Smooth muscle cell (in vitro differentiated cells): ENCODE measurements around the gene FOXO6. TPM values are rescaled to one million over a fixed set of nuclear protein-coding genes. Genes with fewer than 3 reads are reported as not detected.
A peak's percentile ranks its signal among the peaks of the same experiment; 100 is the strongest.

Experiments used
- DNase-seq: peaks from one replicate; lab custom pipeline; 2025; ENCODE audit not compliant: unreplicated experiment; lab: John Stamatoyannopoulos, UW
- H2AFZ ChIP-seq: fragments of 200-600 bp; sonication (generic); 2 replicates; pipeline ENCODE4 v1.6.0; 2016; ENCODE audit warnings: antibody characterized with exemption, low read depth, mild to moderate bottlenecking
- H3F3A ChIP-seq: fragments of 200-600 bp; sonication (generic); 2 replicates; pipeline ENCODE4 v1.6.0; 2017; ENCODE audit warnings: antibody characterized with exemption, low read depth
- H3K27ac ChIP-seq: fragments of 200-600 bp; sonication (generic); 2 replicates; pipeline ENCODE4 v1.5.1; 2016; ENCODE audit warnings: low read depth, mild to moderate bottlenecking
- H3K27me3 ChIP-seq: fragments of 200-600 bp; sonication (generic); 2 replicates; pipeline ENCODE4 v1.6.1; 2016; ENCODE audit warnings: low read depth, mild to moderate bottlenecking
- H3K36me3 ChIP-seq: fragments of 200-600 bp; sonication (generic); 2 replicates; pipeline ENCODE4 v1.5.1; 2016; ENCODE audit warnings: low read depth
- H3K4me1 ChIP-seq: fragments of 200-600 bp; sonication (generic); 2 replicates; pipeline ENCODE4 v1.5.1; 2016; ENCODE audit warnings: low read depth
- H3K4me2 ChIP-seq: fragments of 200-600 bp; sonication (generic); 2 replicates; pipeline ENCODE4 v1.6.0; 2016; ENCODE audit warnings: mild to moderate bottlenecking
- H3K4me3 ChIP-seq: fragments of 200-600 bp; sonication (generic); 2 replicates; pipeline ENCODE4 v1.5.1; 2016; ENCODE audit warnings: mild to moderate bottlenecking
- H3K79me2 ChIP-seq: fragments of 200-600 bp; sonication (generic); 2 replicates; pipeline ENCODE4 v1.6.0; 2016; ENCODE audit warnings: low read depth, mild to moderate bottlenecking
- H3K9ac ChIP-seq: fragments of 200-600 bp; sonication (generic); 2 replicates; pipeline ENCODE4 v1.6.0; 2016; ENCODE audit warnings: low read depth
- H3K9me3 ChIP-seq: fragments of 200-600 bp; sonication (generic); replicated peaks from 2 replicates; pipeline ENCODE4 v1.5.1; 2016; ENCODE audit warnings: low read depth
- H4K20me1 ChIP-seq: fragments of 200-600 bp; sonication (generic); 2 replicates; pipeline ENCODE4 v1.6.0; 2016; ENCODE audit warnings: low read depth
- WGBS: methylation state at CpG from one replicate; pipeline ENCODE4 v1.1.7; 2016; ENCODE audit warnings: low lambda C conversion rate; 5-methylcytosine and 5-hydroxymethylcytosine counted together
- polyA plus RNA-seq: library from polyadenylated mRNA; unstranded; fragments of >200 nt; fragmentation: Nextera tagmentation; extraction: Ambion mirVana; gene quantifications from 2 replicates; pipeline ENCODE4 v1.2.1, GENCODE V29; 2016
- total RNA-seq: library from RNA; depleted of rRNA; stranded (reverse); fragments of >200 nt; gene quantifications from 2 replicates; pipeline ENCODE4 v1.2.3, GENCODE V29; 2014
- TF ChIP-seq, protein P1 (sequence below): fragments of 200-600 bp; sonication (generic); IDR thresholded peaks from 2 replicates; pipeline ENCODE4 v1.5.1; 2017; ENCODE audit warnings: borderline replicate concordance, mild to moderate bottlenecking, antibody characterized with exemption; ENCODE audit not compliant: insufficient read depth, poor library complexity, severe bottlenecking

Gene FOXO6
- total and polyA plus RNA-seq, 2 experiments from 2014 or later = 0.85 to 1.7 TPM

DNA sequence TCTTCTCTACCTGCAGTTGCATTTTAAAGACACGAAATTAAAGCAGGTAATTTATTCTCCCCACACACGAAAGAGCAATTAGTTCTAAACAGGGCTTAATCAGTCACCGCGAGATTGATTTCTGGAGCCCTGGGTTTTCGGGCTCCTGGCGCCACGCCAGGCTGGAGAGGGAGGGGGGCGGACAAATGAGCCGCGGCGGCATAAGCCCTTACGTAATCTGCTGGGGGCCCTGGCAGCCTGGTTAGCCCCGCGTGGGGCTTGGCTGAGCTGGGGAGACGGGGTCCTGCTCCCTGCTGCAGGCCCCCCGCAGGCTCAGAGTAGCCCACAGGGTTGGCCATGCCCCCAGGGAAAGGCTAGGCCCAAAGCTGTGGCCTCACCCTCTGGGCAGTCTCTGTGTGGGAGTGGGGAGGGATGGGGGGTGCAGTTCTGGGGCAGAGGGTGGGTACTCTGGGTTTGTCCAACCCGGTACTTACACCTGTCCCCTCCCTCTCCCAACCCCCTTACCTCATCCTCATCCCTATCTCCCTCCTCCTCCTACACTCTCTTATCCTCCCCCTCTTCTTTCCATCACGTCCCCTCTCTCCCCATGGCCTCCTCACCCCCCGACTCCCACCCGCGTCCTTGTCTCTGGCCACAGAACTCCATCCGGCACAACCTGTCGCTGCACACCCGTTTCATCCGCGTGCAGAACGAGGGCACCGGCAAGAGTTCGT lies 19.9 kb downstream of the FOXO6 start:
- Histone ChIP-seq H3K4me2 (peak overlapping the region; percentile 89), H3F3A (no peaks in the 10 kb centered on the region), H3K4me3 (peak overlapping the region; percentile 47), H3K36me3 (no peaks in the 10 kb centered on the region), H3K4me1 (peaks cover 19% of the 10 kb centered on the region), H3K79me2 (no peaks in the 10 kb centered on the region), H4K20me1 (no peaks in the 10 kb centered on the region), H3K27ac (no peak overlapping the region), H3K9ac (no peak overlapping the region), H2AFZ (peak overlapping the region; percentile 49), H3K27me3 (peaks cover 20% of the 10 kb centered on the region), H3K9me3 (no peaks in the 10 kb centered on the region)
- peak; percentile 29 for DNase-seq
- TF ChIP-seq, protein P1, sequence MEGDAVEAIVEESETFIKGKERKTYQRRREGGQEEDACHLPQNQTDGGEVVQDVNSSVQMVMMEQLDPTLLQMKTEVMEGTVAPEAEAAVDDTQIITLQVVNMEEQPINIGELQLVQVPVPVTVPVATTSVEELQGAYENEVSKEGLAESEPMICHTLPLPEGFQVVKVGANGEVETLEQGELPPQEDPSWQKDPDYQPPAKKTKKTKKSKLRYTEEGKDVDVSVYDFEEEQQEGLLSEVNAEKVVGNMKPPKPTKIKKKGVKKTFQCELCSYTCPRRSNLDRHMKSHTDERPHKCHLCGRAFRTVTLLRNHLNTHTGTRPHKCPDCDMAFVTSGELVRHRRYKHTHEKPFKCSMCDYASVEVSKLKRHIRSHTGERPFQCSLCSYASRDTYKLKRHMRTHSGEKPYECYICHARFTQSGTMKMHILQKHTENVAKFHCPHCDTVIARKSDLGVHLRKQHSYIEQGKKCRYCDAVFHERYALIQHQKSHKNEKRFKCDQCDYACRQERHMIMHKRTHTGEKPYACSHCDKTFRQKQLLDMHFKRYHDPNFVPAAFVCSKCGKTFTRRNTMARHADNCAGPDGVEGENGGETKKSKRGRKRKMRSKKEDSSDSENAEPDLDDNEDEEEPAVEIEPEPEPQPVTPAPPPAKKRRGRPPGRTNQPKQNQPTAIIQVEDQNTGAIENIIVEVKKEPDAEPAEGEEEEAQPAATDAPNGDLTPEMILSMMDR = no peak
- 23% methylated on average over 26 of the region's 29 CpGs for WGBS

DNA sequence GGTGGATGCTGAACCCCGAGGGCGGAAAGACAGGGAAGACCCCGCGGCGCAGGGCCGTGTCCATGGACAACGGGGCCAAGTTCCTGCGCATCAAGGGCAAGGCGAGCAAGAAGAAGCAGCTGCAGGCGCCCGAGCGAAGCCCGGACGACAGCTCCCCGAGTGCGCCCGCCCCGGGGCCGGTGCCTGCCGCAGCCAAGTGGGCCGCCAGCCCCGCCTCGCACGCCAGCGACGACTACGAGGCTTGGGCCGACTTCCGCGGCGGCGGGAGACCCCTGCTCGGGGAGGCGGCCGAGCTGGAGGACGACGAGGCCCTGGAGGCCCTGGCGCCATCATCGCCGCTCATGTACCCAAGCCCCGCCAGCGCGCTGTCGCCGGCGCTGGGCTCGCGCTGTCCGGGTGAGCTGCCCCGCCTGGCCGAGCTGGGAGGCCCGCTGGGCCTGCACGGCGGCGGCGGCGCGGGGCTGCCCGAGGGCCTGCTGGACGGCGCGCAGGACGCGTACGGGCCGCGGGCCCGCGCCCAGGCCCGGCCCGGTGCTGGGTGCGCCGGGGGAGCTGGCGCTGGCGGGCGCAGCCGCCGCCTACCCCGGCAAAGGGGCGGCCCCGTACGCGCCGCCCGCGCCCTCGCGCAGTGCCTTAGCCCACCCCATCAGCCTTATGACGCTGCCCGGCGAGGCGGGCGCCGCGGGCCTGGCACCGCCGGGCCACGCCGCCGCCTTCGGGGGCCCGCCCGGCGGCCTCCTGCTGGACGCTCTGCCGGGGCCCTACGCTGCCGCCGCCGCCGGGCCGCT lies 20.7 kb downstream of the FOXO6 start:
- H3K9me3 ChIP-seq = no peaks in the 10 kb centered on the region
- no peaks in the 10 kb centered on the region for H4K20me1 ChIP-seq
- no peak for DNase-seq
- no peak overlapping the region for H3K27ac ChIP-seq
- H3K4me3 ChIP-seq = peak overlapping the region; percentile 50
- peak overlapping the region; percentile 89 for H3K4me2 ChIP-seq
- whole genome bisulfite sequencing = 3% methylated on average over 91 of the region's 112 CpGs
- TF ChIP-seq, protein P1 = no peak
- H3K4me1 ChIP-seq = peaks cover 19% of the 10 kb centered on the region
- H3F3A ChIP-seq = no peaks in the 10 kb centered on the region
- no peaks in the 10 kb centered on the region for H3K79me2 ChIP-seq
- peak overlapping the region; percentile 49 for H2AFZ ChIP-seq
- H3K27me3 ChIP-seq = peaks cover 20% of the 10 kb centered on the region
- H3K36me3 ChIP-seq = no peaks in the 10 kb centered on the region
- H3K9ac ChIP-seq = peak overlapping the region; percentile 21

DNA sequence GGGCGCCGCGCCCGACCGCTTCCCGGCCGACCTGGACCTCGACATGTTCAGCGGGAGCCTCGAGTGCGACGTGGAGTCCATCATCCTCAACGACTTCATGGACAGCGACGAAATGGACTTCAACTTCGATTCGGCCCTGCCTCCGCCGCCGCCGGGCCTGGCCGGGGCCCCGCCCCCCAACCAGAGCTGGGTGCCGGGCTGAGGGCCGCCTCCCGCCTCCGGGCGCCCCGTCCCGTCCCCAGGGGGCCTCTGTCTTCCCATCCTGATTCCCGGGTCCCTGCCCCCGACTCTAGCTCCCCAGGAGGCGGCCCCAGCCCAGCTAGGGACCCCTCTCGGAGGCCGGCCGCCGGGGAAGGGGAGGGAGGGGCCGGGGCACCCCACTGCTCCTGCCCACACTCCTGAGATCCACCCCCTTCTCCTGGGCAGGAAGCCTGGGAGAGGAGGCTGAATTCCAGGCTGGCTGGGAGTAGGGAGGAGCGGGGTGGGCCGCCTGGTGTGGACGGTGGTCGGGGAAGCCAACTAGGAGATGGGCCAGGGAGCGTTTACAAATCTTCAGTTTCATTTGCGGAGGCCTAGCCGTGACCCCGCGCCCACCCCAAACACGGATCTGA lies 21.4 kb downstream of the FOXO6 start:
- H3K4me3 ChIP-seq = peak overlapping the region; percentile 50
- TF ChIP-seq, protein P1 = no peak
- 5% methylated on average over 41 of the region's 48 CpGs for WGBS
- peak overlapping the region; percentile 85 for H3K4me2 ChIP-seq
- peak; percentile 60 for DNase-seq
- H3K79me2 ChIP-seq = no peaks in the 10 kb centered on the region
- H4K20me1 ChIP-seq = no peaks in the 10 kb centered on the region
- H3K27me3 ChIP-seq = peaks cover 20% of the 10 kb centered on the region
- H3K27ac ChIP-seq = no peak overlapping the region
- H3K4me1 ChIP-seq = peaks cover 22% of the 10 kb centered on the region
- H3K9ac ChIP-seq = peak overlapping the region; percentile 21
- H3K36me3 ChIP-seq = no peaks in the 10 kb centered on the region
- H3F3A ChIP-seq = no peaks in the 10 kb centered on the region
- H3K9me3 ChIP-seq = no peaks in the 10 kb centered on the region
- peak overlapping the region; percentile 23 for H2AFZ ChIP-seq
